Hippocampal formation (tissue), 2 donors: ENCODE measurements around the gene PAFAH1B2.

Experiments
- DNase-seq, 2 donors: peaks; one replicate each; lab custom pipeline; 2025; lab: John Stamatoyannopoulos, UW

The PAFAH1B2 gene

DNA sequence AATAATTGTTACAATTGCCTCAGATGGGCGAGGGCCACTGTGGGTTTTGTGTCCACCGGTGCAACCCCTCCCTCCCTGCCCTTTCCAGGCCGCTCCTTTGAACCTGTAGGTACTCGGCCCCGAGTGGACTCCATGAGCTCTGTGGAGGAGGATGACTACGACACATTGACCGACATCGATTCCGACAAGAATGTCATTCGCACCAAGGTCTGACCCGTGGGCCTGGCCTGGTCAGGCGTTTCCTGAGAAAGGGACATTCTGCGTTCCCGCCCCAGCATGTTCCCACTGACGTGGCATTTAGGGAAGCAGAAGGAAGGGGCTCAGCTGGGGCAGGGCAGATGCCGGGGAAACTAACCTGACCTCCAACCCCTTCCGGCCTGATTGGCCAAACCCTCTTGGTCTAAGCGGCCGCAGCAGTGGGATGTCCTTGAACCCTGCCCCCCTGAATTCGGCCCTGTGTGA, 44.6 kb downstream of the PAFAH1B2 start:
- DNase-seq = no peak

- no peak for DNase-seq
Measured at GRCh38 chr11:117189191-117189940, 45.3 kb downstream of the PAFAH1B2 start.

DNA sequence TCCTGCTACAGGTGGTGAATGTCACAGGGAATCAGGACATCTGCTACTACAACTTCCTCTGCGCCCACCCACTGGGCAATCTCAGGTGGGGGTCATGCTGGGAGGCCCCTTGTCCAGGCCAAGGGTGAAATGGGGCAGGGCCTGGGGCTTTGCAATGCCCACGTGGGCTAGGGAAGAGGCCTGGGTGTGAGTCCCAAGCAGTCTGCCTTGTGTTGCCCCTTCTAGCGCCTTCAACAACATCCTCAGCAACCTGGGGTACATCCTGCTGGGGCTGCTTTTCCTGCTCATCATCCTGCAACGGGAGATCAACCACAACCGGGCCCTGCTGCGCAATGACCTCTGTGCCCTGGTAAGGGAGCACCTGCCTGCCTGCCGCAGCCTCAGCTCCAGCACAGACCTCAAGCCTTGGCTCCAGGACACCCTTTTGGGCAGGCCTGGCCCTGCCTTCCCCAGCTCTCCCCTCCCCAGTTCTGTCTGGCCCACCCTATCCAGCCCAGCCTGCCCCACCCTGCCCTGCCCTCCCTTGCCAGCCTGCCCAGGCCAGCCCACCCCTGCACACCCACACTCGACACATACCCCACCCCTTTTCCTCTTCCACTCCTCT, 46.0 kb downstream of the PAFAH1B2 start:
- no peak for DNase-seq

GRCh38 chr11:117191680-117192400, 47.8 kb downstream of the PAFAH1B2 start:
- no peak for DNase-seq

- DNase-seq = no peak
Measured at GRCh38 chr11:117192401-117192875, 48.4 kb downstream of the PAFAH1B2 start.

DNA sequence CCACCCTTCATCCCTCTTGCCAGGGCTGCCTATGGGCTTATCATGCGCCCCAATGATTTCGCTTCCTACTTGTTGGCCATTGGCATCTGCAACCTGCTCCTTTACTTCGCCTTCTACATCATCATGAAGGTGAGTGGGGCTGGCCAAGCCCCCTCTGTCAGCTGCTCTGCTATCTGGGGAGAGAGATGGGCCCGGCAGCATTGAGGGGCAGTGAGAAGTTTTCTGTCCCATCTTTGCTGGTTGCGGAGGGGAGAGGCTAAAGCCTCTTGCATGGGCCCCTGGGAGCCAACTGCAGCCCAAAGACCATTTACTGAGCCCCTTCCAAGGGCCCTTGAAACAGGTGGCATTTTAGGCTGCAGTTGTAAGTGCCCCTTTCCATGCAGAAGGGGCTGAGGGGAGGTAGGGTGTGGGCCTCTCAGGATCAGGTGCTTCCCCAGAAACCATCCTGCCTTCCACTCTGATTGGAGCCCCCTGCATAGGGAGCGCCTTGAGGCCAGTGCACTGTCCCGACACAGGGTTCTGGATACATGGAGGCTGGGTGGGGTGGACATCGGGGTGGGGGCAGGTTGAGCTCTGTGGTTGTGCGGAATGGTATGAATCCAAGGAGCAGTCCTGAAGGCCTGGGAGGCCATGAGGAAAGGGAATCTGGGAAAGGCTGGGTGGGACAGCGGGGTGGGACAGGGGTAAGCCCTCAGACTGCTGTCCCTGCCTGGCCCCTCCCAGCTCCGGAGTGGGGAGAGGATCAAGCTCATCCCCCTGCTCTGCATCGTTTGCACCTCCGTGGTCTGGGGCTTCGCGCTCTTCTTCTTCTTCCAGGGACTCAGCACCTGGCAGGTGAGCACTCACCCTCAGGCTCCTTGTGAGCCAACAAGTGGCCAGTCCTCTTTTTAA, 49.3 kb downstream of the PAFAH1B2 start:
- no peak for DNase-seq

GRCh38 chr11:117194267-117194666, 50.2 kb downstream of the PAFAH1B2 start:
- no peak for DNase-seq

DNA sequence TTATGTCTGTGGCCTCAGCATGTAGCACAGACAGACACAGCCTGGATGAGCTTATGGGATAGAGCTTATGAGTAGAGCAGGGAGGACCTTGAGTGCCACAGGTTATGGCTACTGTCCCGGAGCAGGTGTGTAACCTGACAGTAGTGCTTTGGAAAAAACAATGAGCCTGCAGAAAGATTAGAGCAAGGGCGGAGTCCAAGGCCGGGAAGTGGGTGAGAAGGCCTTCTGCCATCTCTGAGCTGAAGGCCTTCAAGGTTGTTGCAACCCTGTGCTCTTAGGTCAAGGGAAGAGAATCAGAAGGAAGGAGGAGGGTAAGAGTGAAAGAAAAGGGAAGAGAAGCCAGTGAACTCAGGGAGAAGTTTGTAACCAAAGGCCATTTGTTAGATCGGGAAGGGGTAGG, 51.2 kb downstream of the PAFAH1B2 start:
- no peak for DNase-seq

DNA sequence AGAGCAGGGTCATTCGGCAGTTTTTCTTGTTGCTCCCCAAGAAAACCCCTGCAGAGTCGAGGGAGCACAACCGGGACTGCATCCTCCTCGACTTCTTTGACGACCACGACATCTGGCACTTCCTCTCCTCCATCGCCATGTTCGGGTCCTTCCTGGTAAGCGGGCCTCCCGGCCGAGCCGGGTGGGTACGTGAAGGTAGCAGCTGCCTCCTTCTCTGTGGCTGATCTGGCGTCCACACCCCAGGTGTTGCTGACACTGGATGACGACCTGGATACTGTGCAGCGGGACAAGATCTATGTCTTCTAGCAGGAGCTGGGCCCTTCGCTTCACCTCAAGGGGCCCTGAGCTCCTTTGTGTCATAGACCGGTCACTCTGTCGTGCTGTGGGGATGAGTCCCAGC, 51.7 kb downstream of the PAFAH1B2 start:
- DNase-seq = no peak

GRCh38 chr11:117197006-117197405, 52.9 kb downstream of the PAFAH1B2 start:
- DNase-seq = no peak

- DNase-seq = no peak
Measured at GRCh38 chr11:117197516-117198456, 53.7 kb downstream of the PAFAH1B2 start.

GRCh38 chr11:117198613-117199012, 54.5 kb downstream of the PAFAH1B2 start:
- no peak for DNase-seq

GRCh38 chr11:117199053-117199915, 55.2 kb downstream of the PAFAH1B2 start, which contains the start of gene TAGLN:
Gene TAGLN (plus strand): TSS chr11:117199370. CDS start chr11:117203014, 3,644 bp downstream.
- DNase-seq = no peak

DNA sequence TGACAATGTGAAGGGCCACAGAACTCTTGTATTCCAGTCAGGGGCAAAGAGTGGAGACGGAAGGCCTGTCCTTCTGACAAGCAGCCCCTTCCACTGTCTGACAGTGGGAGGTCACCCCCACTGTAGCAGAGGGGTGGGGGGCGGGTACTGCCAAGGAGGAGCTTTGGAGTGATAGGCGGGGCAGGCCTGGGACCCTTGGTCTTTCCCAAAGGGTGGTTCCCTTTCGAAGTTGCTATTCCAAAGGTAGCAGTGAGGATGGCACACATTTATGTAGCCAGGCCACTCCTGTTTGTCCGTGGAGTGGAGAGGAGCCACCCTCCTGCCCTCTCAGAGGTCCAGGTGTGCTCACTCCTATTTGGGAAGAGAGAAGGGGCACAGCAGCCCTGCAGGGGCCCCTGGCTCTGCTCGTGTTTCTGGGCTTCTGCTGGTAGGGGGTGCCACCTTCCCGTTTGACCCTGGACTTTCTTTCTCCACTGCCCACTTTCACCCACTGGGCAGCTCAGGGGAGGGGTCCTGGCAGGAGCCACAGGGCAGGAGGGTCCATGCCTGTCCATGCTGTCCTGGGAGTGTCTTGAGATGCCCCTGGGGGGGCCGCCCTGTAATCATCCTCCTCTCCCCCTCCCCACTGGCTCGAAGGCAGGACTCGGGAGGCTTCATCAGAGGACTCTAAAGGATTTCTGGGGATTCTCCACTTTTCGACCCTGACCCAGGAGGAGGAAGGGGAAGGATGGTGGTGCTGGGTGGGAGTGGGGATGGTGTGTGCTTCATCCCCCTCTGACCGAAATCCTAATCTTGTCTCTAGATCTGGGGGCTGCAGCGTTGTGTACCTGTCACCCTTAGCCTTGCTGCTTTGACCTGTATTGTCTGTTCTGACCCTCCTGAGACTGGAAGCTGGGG, 56.1 kb downstream of the PAFAH1B2 start:
- DNase-seq = no peak

GRCh38 chr11:117200813-117201657, 56.9 kb downstream of the PAFAH1B2 start:
- DNase-seq = no peak

DNA sequence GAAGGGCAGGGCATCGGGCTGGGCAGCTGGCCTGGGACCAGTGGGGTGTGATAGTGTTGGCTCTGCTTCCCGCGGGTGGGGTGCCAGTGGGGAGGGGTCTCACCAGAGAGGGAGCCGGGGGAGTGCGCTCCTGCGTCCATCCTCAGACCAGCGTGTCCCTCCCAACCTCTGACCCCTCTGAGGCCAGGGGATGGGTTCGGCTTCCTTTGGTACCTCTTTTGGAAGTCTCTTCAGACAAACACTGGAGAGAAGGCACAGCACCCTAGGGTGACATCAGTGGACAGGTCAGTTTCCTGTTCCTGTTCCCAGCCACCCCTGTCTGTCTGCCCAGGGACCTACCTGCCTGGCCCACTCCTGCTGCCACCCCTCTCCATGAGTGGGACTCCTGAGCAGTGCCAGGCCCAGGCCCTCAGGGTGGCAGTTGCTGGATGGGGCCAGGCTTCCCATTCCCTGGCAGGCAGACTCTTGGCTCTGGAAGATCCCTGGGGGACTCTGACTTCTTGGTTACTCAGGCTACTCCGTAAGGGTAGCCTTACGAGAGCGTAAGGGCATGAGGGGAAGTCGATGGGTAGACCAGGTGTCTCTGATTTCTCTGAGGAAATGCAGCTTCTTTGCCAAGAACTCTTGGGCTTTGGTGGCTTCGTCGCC, 57.7 kb downstream of the PAFAH1B2 start:
- no peak for DNase-seq
